GM21786 (cell line): Measurements from ENCODE around the gene NT5DC3.
"Not testable (repeated sequence)": the region's sequence is repeated elsewhere in the genome, so short reads cannot be mapped to it uniquely, and the experiment has no call there.

Experiments
- ATAC-seq: cut with Tn5 transposase; IDR thresholded peaks from one replicate; pipeline ENCODE4 v1.9.1; 2021; ENCODE audit not compliant: unreplicated experiment

The NT5DC3 gene

GRCh38 chr12:103855896-103856657 is 15.0 kb upstream of the NT5DC3 start:
- no peak for ATAC-seq

DNA sequence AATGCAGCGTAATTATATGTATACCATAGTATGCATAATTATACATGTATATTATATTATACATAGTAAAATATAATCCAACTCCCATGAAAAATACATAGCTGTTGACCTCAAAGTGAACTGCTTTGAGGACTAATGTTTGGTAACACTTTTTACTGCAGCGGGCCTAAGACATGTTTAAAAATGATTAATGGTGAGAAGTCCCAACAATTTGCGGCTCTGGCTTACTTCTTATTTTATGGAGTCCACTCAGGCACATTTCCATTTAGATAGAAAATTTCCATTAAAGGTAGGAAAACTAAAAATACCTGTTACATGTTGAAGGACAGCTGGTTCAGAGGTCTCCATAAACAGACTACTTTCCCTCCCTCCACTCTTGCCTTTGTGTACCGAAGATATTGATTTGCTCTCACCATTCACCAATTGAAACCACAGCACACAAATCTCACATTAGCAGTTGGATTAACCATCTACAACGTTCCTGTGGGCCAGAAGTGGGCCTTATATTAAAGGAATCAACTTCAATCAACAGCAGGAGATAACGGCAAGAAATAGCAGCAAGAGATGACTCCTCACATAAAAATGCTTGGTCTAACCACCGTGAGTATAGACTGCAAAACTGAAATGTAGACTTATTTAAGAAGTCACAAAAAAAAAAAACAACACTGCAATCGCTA is 14.1 kb upstream of the NT5DC3 start:
- ATAC-seq = no peak

DNA sequence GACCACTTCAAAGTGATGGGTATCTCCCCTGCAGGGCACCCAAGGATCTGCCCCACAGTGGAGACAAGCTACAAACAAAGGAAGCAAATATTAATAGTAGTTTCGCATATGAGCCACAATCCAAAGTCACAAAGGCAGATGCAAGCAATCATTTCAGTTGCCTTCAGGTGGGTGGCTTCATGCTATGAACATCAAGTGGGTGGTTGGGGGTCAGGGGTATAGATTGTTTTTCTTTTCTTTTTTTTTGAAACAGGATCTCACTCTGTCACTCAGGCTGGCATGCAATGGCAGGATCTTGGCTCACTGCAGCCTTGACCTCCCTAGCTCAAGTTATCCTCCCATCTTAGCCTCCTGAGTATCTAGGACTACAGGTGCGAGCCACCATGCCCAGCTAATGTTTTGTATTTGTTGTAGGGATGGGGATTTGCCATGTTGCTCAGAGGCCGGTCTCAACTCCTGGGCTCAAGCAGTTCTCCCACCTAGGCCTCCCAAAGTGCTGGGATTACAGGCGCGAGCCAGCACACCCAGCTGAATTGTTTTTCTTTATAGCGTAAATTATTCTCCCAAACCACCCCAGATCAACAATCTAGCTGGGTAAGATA is 13.4 kb upstream of the NT5DC3 start:
- no peak for ATAC-seq

- ATAC-seq = no peak
Measured at GRCh38 chr12:103852498-103852997, 11.5 kb upstream of the NT5DC3 start.

GRCh38 chr12:103851127-103851526 is 10.1 kb upstream of the NT5DC3 start:
- no peak for ATAC-seq

GRCh38 chr12:103850429-103850828 is 9.4 kb upstream of the NT5DC3 start:
- ATAC-seq = no peak

DNA sequence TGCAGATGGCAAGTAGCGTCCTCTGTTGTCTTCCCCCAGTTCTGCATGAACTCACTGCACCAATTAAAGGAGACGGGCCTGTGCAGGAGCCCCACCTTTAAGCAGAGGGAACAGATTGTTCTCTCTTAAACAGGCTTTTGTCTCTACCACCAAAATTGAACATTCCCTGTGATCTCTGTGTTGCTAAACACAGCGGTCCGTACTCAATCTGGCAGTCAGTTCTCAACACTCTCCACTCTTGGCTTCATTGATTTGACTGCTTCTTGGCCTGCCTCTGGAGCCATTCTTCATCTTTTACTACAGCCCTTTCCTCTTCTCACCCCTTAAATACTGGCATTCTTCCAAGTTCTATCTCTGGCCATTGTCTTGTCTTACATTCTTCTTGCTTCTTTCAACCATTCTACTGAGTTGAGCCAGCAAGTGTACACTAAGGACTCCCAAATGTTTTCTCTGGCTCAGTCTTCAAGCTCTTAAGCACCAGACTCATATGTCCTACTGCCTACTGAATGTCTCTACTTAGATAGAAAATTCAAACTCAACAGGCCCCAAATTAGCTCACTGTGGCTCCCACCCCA is 8.0 kb upstream of the NT5DC3 start:
- no peak for ATAC-seq

DNA sequence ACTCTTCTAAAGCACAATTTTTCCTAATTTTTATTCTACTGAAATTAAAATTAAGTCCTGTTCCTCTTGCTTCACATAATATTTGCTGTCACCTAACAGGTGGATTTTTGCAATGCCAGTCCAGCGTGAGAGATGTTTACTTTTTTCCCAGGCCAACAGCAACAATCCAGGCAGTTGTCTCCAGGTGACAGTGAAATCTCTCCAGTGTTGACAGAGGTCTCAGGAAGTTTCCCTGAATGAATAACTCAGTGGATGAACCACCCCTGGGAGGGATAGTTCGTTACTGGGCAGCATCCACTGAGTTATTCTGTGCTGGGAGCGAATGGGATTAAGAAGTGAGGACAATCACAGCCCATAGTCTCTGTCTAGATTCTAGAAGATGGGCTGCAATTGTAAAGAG is 7.1 kb upstream of the NT5DC3 start:
- no peak for ATAC-seq

GRCh38 chr12:103846415-103846814 is 5.4 kb upstream of the NT5DC3 start:
- ATAC-seq = no peak

- ATAC-seq = no peak
Measured at GRCh38 chr12:103844305-103844704, 3.3 kb upstream of the NT5DC3 start.

DNA sequence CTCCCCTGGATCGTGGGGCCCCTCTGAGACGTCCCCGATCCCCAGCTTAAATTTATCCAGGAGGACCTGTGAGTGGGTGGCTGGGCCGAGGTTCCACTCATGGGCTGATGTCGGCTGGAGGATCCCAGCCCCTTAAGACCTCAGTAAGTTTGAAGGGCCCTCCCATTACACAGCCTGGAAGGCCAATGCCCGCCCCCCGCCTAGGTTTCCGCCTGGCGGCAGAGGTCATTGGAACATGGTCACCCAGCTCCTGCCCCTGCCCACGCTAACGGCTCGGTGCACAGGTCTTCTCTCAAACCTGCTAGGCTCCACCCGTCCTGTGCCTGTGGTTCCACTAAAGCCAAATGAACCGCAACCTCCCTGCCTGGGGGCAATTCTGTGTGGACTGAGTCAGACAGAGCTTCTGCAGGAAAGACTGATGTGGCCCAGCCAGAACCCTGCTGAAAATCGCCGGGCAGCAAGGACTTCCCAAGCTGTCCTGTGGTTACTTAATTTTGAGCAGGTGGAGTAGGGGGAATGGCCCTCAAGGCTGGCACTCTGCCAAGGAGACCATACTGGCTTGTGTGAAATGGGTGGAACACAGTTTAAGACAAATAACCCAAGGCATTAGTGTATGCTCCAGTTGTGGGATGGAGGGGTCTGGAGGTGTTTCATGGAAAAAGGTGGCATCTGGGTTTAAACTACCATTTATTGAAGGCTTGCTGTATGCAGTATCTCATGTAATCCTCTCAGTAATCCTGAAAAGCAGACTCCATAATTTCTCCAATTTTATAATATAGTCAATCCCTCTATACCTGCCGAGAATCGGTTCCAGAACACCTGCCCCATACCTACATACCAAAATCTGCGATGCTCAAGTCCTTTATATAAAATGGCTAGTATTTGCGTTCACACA is 903 bp upstream of the NT5DC3 start:
- peak; percentile 11 for ATAC-seq

GRCh38 chr12:103840462-103840875 is 565 bp downstream of the NT5DC3 start:
- ATAC-seq = peak; percentile 26

DNA sequence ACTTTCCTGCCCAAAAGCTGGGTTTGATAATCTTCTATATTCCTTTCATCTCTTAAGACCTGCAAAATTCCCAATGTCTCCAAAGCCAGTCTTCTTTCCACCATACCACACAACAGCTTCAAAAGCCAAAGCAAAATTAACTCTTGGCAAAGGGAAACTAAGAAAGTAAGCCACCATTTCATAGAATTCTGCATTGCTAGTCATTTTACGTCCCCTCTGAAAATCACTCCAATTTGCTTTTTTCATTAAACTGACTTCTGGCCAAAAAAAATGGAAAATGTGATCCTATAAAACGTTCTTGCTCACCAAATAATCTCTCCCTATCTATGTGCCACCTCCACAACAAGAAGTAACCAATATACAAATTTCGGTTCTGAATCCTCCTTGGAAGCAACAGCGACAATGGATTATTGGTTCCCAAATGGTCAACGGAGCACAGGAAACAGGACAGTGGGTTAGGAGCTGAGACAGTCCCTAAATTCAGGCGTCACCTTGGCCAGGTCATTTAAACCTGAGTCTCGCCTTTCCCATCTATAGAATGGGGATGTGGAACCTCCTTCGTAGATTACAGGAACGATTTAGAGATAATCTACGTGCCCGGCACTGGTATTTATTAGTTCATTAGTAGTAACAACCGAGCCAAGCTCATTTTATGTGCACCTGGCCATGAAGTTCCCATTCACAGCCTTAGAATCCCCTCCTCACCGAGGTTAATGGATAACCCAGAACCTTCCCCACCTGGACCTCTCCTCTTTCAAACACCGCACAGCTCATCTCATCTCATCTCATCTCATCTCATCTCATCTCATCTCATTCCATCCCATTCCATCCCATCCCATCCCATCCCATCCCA is 1.2 kb downstream of the NT5DC3 start:
- ATAC-seq = no peak

- no peak for ATAC-seq
Measured at GRCh38 chr12:103839103-103839502, 1.9 kb downstream of the NT5DC3 start.

- ATAC-seq = no peak
Measured at GRCh38 chr12:103838254-103838914, 2.6 kb downstream of the NT5DC3 start.

DNA sequence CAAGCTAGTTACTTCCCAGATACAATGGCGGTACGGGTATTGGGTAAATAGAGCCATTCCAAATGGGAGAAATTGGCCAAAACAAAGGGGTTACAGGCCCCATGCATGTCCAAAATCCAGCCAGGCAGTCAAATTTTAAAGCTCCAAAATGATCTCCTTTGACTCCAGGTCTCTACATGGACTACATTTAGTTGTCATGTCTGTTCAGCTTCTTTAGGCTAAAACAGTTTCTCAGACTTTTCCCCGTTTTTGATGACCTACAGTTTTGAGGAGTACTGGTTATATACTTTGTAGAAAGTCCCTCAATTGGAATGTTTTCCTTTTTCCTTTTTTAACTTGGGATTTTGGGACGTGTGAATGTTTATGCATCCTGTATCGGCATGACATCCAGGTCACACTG is 4.7 kb downstream of the NT5DC3 start:
- ATAC-seq = no peak

GRCh38 chr12:103835747-103836335 is 5.2 kb downstream of the NT5DC3 start:
- ATAC-seq = not testable (repeated sequence)

- ATAC-seq = no peak
Measured at GRCh38 chr12:103834942-103835341, 6.1 kb downstream of the NT5DC3 start.

GRCh38 chr12:103833891-103834290 is 7.1 kb downstream of the NT5DC3 start:
- no peak for ATAC-seq
